Glutamatergic neuron (in vitro differentiated cells): ENCODE data around the gene SON. TPM values are rescaled to one million over a fixed set of nuclear protein-coding genes. Genes with fewer than 3 reads are reported as not detected.

Experiments
- DNase-seq: peaks from one replicate; pipeline ENCODE4 v3.0.0; 2022
- H3K27ac Mint-ChIP-seq: one replicate; pipeline ENCODE4 v1.8.0; 2020; ENCODE audit warnings: mild to moderate bottlenecking, mixed read lengths, inconsistent platforms; ENCODE audit not compliant: unreplicated experiment
- H3K27me3 Mint-ChIP-seq: one replicate; pipeline ENCODE4 v1.8.0; 2020; ENCODE audit warnings: mild to moderate bottlenecking, moderate library complexity, mixed read lengths, inconsistent platforms; ENCODE audit not compliant: unreplicated experiment
- H3K36me3 Mint-ChIP-seq: one replicate; pipeline ENCODE4 v1.8.0; 2020; ENCODE audit warnings: mild to moderate bottlenecking, mixed read lengths, inconsistent platforms; ENCODE audit not compliant: unreplicated experiment
- H3K4me1 Mint-ChIP-seq: one replicate; pipeline ENCODE4 v1.8.0; 2020; ENCODE audit warnings: mild to moderate bottlenecking, low read depth, mixed read lengths, inconsistent platforms; ENCODE audit not compliant: unreplicated experiment
- H3K4me3 Mint-ChIP-seq: one replicate; pipeline ENCODE4 v1.8.0; 2020; ENCODE audit warnings: mild to moderate bottlenecking, mixed read lengths, inconsistent platforms; ENCODE audit not compliant: unreplicated experiment
- H3K9me3 Mint-ChIP-seq: one replicate; pipeline ENCODE4 v1.8.0; 2020; ENCODE audit warnings: mild to moderate bottlenecking, moderate library complexity, mixed read lengths, inconsistent platforms; ENCODE audit not compliant: unreplicated experiment
- total RNA-seq: library from RNA; stranded (reverse); fragmentation: NEBNext Ultra II Directional; extraction: Animal tissue kit (Norgen Biotek cat#: 25700); gene quantifications from one replicate; pipeline ENCODE4 v1.2.1, GENCODE V29; 2021; ENCODE audit not compliant: unreplicated experiment
- TF ChIP-seq, protein P1 (sequence below): fragments of 200-600 bp; sonication (generic); IDR thresholded peaks from one replicate; pipeline ENCODE4 v1.5.0; 2021; ENCODE audit not compliant: partially characterized antibody, unreplicated experiment

SON gene
- total RNA-seq, 1 donor from 2014 or later = 289 TPM

GRCh38 chr21:33550772-33551660 lies 8.2 kb downstream of the SON start:
- peaks cover 13% of the 10 kb centered on the region for H3K36me3 Mint-ChIP-seq
- no peak overlapping the region for H3K4me3 Mint-ChIP-seq
- DNase-seq = no peak
- TF ChIP-seq, protein P1, sequence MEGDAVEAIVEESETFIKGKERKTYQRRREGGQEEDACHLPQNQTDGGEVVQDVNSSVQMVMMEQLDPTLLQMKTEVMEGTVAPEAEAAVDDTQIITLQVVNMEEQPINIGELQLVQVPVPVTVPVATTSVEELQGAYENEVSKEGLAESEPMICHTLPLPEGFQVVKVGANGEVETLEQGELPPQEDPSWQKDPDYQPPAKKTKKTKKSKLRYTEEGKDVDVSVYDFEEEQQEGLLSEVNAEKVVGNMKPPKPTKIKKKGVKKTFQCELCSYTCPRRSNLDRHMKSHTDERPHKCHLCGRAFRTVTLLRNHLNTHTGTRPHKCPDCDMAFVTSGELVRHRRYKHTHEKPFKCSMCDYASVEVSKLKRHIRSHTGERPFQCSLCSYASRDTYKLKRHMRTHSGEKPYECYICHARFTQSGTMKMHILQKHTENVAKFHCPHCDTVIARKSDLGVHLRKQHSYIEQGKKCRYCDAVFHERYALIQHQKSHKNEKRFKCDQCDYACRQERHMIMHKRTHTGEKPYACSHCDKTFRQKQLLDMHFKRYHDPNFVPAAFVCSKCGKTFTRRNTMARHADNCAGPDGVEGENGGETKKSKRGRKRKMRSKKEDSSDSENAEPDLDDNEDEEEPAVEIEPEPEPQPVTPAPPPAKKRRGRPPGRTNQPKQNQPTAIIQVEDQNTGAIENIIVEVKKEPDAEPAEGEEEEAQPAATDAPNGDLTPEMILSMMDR = no peak
- no peaks in the 10 kb centered on the region for H3K9me3 Mint-ChIP-seq
- H3K27me3 Mint-ChIP-seq = peaks cover 6% of the 10 kb centered on the region
- no peaks in the 10 kb centered on the region for H3K4me1 Mint-ChIP-seq
- H3K27ac Mint-ChIP-seq = no peak overlapping the region

GRCh38 chr21:33551664-33552063 lies 8.8 kb downstream of the SON start:
- H3K9me3 Mint-ChIP-seq = no peaks in the 10 kb centered on the region
- H3K4me1 Mint-ChIP-seq = no peaks in the 10 kb centered on the region

GRCh38 chr21:33552093-33552998 lies 9.5 kb downstream of the SON start:
- H3K9me3 Mint-ChIP-seq = no peaks in the 10 kb centered on the region
- DNase-seq = no peak
- peaks cover 6% of the 10 kb centered on the region for H3K27me3 Mint-ChIP-seq
- TF ChIP-seq, protein P1 = no peak
- peaks cover 13% of the 10 kb centered on the region for H3K36me3 Mint-ChIP-seq
- H3K27ac Mint-ChIP-seq = no peak overlapping the region
- H3K4me1 Mint-ChIP-seq = no peaks in the 10 kb centered on the region
- no peak overlapping the region for H3K4me3 Mint-ChIP-seq

More at GRCh38 chr21:33551664-33552063, 8.8 kb downstream of the SON start:
- H3K27me3 Mint-ChIP-seq = peaks cover 6% of the 10 kb centered on the region
- TF ChIP-seq, protein P1 = no peak
- H3K27ac Mint-ChIP-seq = no peak overlapping the region
- peaks cover 13% of the 10 kb centered on the region for H3K36me3 Mint-ChIP-seq
- H3K4me3 Mint-ChIP-seq = no peak overlapping the region
- DNase-seq = no peak

GRCh38 chr21:33552999-33553598 lies 10.3 kb downstream of the SON start:
- Mint-ChIP-seq H3K9me3 (no peaks in the 10 kb centered on the region), H3K36me3 (peaks cover 13% of the 10 kb centered on the region), H3K4me3 (no peak overlapping the region), H3K4me1 (no peaks in the 10 kb centered on the region), H3K27me3 (peaks cover 6% of the 10 kb centered on the region), H3K27ac (no peak overlapping the region)
- no peak for DNase-seq
- TF ChIP-seq, protein P1 = no peak
